Measurements from ENCODE around the gene IREB2.

DNA sequence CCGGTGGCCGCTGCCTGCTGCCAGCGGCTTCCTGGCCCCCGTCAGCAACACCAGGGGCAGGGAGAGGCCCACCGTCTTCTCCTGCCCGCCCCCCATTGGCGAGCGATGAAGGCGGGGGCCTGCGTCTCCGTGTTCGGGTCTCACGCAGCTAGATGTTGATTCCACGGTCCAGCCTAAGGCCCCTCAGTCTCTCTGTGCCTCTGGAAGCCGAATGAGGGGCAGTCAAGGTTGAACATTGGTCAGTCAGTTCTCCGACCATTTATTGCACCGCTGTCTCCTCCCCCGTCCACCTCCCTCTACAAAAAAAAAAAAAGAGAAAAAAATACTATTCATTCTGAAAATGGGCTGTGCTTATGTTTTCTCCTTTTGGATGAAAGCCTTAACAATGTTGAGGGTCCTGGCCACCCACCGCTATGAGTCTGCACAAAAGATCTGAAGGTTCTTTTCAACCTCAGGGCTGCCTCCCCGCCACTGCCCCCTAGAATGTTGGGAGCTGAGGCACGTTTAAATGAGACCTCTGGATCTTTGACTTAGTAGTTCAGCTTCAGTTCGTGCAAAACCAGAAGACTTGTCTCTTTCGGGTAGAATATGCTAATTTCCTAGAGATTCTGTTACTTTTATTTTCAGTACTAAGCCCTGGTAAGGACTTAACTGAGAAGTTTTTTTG is 736 bp downstream of the IREB2 start:
- TF ChIP-seq POLR2A (IDR thresholded peaks at IDR 0.05; ENCODE audit: low read length) (no peak), GATA1 (IDR thresholded peaks at IDR 0.05; ENCODE audit: low read depth, low read length) (no peak)

All from erythroblast (primary cell).